Measurements from ENCODE around the gene RPL32.

Gene RPL32

GRCh38 chr3:12877040-12877439 lies 35.7 kb upstream of the RPL32 start:
- Mint-ChIP-seq H3K4me1 (ENCODE audit: low read depth) (peaks cover 4% of the 10 kb centered on the region), H3K27ac (no peak overlapping the region), H3K27me3 (peaks cover 27% of the 10 kb centered on the region), H3K4me3 (no peak overlapping the region), H3K36me3 (ENCODE audit: low read depth) (no peaks in the 10 kb centered on the region), H3K9me3 (no peaks in the 10 kb centered on the region)
- intact Hi-C loops (cut with micrococcal nuclease): no loop called here

- Mint-ChIP-seq H3K36me3 (ENCODE audit: low read depth) (no peaks in the 10 kb centered on the region), H3K4me3 (peak overlapping the region; percentile 64), H3K27me3 (peaks cover 30% of the 10 kb centered on the region), H3K9me3 (no peaks in the 10 kb centered on the region), H3K27ac (no peak overlapping the region), H3K4me1 (ENCODE audit: low read depth) (peaks cover 5% of the 10 kb centered on the region)
- intact Hi-C loops (cut with micrococcal nuclease): no loop called here
Measured at GRCh38 chr3:12875857-12876836, 34.8 kb upstream of the RPL32 start.

GRCh38 chr3:12871404-12871983 lies 30.1 kb upstream of the RPL32 start:
- H3K27me3 Mint-ChIP-seq: peaks cover 56% of the 10 kb centered on the region

GRCh38 chr3:12870942-12871341 lies 29.6 kb upstream of the RPL32 start:
- peaks cover 23% of the 10 kb centered on the region for H3K4me1 Mint-ChIP-seq (ENCODE audit: low read depth)
- H3K27me3 Mint-ChIP-seq: peaks cover 56% of the 10 kb centered on the region
- peaks cover 6% of the 10 kb centered on the region for H3K9me3 Mint-ChIP-seq
- no peaks in the 10 kb centered on the region for H3K36me3 Mint-ChIP-seq (ENCODE audit: low read depth)
- H3K4me3 Mint-ChIP-seq: peak overlapping the region; percentile 8
- intact Hi-C loops (cut with micrococcal nuclease): no loop called here
- peak overlapping the region; percentile 7 for H3K27ac Mint-ChIP-seq

More at GRCh38 chr3:12871404-12871983, 30.1 kb upstream of the RPL32 start:
- no peaks in the 10 kb centered on the region for H3K36me3 Mint-ChIP-seq (ENCODE audit: low read depth)
- H3K4me3 Mint-ChIP-seq: no peak overlapping the region
- H3K27ac Mint-ChIP-seq: peak overlapping the region; percentile 7
- peaks cover 23% of the 10 kb centered on the region for H3K4me1 Mint-ChIP-seq (ENCODE audit: low read depth)
- peaks cover under 1% of the 10 kb centered on the region for H3K9me3 Mint-ChIP-seq
- intact Hi-C loops (cut with micrococcal nuclease): no loop called here

- Mint-ChIP-seq H3K4me1 (ENCODE audit: low read depth) (peaks cover 19% of the 10 kb centered on the region), H3K9me3 (peaks cover 24% of the 10 kb centered on the region), H3K27me3 (peaks cover 49% of the 10 kb centered on the region), H3K4me3 (peak overlapping the region; percentile 57), H3K36me3 (ENCODE audit: low read depth) (no peaks in the 10 kb centered on the region), H3K27ac (peak overlapping the region; percentile 80)
- intact Hi-C loops (cut with micrococcal nuclease): loop anchor here (10.0 kb wide), 1 partner anchor 116 kb away; no protein-coding TSS in a partner anchor
Measured at GRCh38 chr3:12869035-12869621, 27.8 kb upstream of the RPL32 start.

GRCh38 chr3:12868039-12869034 lies 27.0 kb upstream of the RPL32 start:
- H3K4me1 Mint-ChIP-seq (ENCODE audit: low read depth): peaks cover 19% of the 10 kb centered on the region
- intact Hi-C loops (cut with micrococcal nuclease): loop anchor here (1.0 to 10.0 kb wide), 2 partner anchors 24 to 116 kb away; no protein-coding TSS in a partner anchor
- peak overlapping the region; percentile 57 for H3K4me3 Mint-ChIP-seq
- peaks cover 24% of the 10 kb centered on the region for H3K9me3 Mint-ChIP-seq
- H3K36me3 Mint-ChIP-seq (ENCODE audit: low read depth): no peaks in the 10 kb centered on the region
- H3K27me3 Mint-ChIP-seq: peaks cover 48% of the 10 kb centered on the region
- H3K27ac Mint-ChIP-seq: peak overlapping the region; percentile 80

GRCh38 chr3:12866836-12867235 lies 25.5 kb upstream of the RPL32 start:
- no peak overlapping the region for H3K27ac Mint-ChIP-seq
- no peak overlapping the region for H3K4me3 Mint-ChIP-seq
- peaks cover 45% of the 10 kb centered on the region for H3K27me3 Mint-ChIP-seq
- H3K4me1 Mint-ChIP-seq (ENCODE audit: low read depth): peaks cover 19% of the 10 kb centered on the region
- no peaks in the 10 kb centered on the region for H3K36me3 Mint-ChIP-seq (ENCODE audit: low read depth)
- peaks cover 24% of the 10 kb centered on the region for H3K9me3 Mint-ChIP-seq
- intact Hi-C loops (cut with micrococcal nuclease): loop anchor here (10.0 kb wide), 1 partner anchor 118 kb away; no protein-coding TSS in a partner anchor

- peaks cover 12% of the 10 kb centered on the region for H3K4me1 Mint-ChIP-seq (ENCODE audit: low read depth)
- no peaks in the 10 kb centered on the region for H3K36me3 Mint-ChIP-seq (ENCODE audit: low read depth)
- H3K9me3 Mint-ChIP-seq: peaks cover 24% of the 10 kb centered on the region
- H3K27me3 Mint-ChIP-seq: peaks cover 37% of the 10 kb centered on the region
- H3K4me3 Mint-ChIP-seq: no peak overlapping the region
- no peak overlapping the region for H3K27ac Mint-ChIP-seq
- intact Hi-C loops (cut with micrococcal nuclease): loop anchor here (10.0 kb wide), 1 partner anchor 120 kb away; no protein-coding TSS in a partner anchor
Measured at GRCh38 chr3:12865271-12865670, 23.9 kb upstream of the RPL32 start.

- Mint-ChIP-seq H3K27me3 (peaks cover 19% of the 10 kb centered on the region), H3K36me3 (ENCODE audit: low read depth) (no peaks in the 10 kb centered on the region), H3K27ac (no peak overlapping the region), H3K9me3 (peaks cover 24% of the 10 kb centered on the region), H3K4me3 (no peak overlapping the region), H3K4me1 (ENCODE audit: low read depth) (peaks cover 9% of the 10 kb centered on the region)
- intact Hi-C loops (cut with micrococcal nuclease): loop anchor here (10.0 kb wide), 1 partner anchor 122 kb away; no protein-coding TSS in a partner anchor
Measured at GRCh38 chr3:12862387-12862786, 21.0 kb upstream of the RPL32 start.

GRCh38 chr3:12861611-12862010 lies 20.2 kb upstream of the RPL32 start:
- Mint-ChIP-seq H3K9me3 (peaks cover 24% of the 10 kb centered on the region), H3K4me3 (no peak overlapping the region), H3K27me3 (peaks cover 19% of the 10 kb centered on the region), H3K27ac (no peak overlapping the region), H3K4me1 (ENCODE audit: low read depth) (peaks cover 9% of the 10 kb centered on the region), H3K36me3 (ENCODE audit: low read depth) (no peaks in the 10 kb centered on the region)
- intact Hi-C loops (cut with micrococcal nuclease): loop anchor here (10.0 kb wide), 1 partner anchor 123 kb away; no protein-coding TSS in a partner anchor

- Mint-ChIP-seq H3K4me1 (ENCODE audit: low read depth) (peaks cover 9% of the 10 kb centered on the region), H3K36me3 (ENCODE audit: low read depth) (no peaks in the 10 kb centered on the region), H3K27ac (peak overlapping the region; percentile 50), H3K27me3 (peaks cover 9% of the 10 kb centered on the region), H3K9me3 (peaks cover 8% of the 10 kb centered on the region), H3K4me3 (no peak overlapping the region)
- intact Hi-C loops (cut with micrococcal nuclease): loop anchor here (10.0 kb wide), 1 partner anchor 125 kb away; no protein-coding TSS in a partner anchor
Measured at GRCh38 chr3:12859840-12860239, 18.5 kb upstream of the RPL32 start.

GRCh38 chr3:12856626-12857025 lies 15.3 kb upstream of the RPL32 start:
- Mint-ChIP-seq H3K9me3 (no peaks in the 10 kb centered on the region), H3K4me3 (no peak overlapping the region), H3K36me3 (ENCODE audit: low read depth) (no peaks in the 10 kb centered on the region), H3K27ac (no peak overlapping the region), H3K4me1 (ENCODE audit: low read depth) (peaks cover 17% of the 10 kb centered on the region), H3K27me3 (peaks cover 29% of the 10 kb centered on the region)
- intact Hi-C loops (cut with micrococcal nuclease): no loop called here

GRCh38 chr3:12854565-12854964 lies 13.2 kb upstream of the RPL32 start:
- no peaks in the 10 kb centered on the region for H3K36me3 Mint-ChIP-seq (ENCODE audit: low read depth)
- peaks cover 8% of the 10 kb centered on the region for H3K4me1 Mint-ChIP-seq (ENCODE audit: low read depth)
- intact Hi-C loops (cut with micrococcal nuclease): no loop called here
- H3K9me3 Mint-ChIP-seq: no peaks in the 10 kb centered on the region
- peaks cover 32% of the 10 kb centered on the region for H3K27me3 Mint-ChIP-seq
- no peak overlapping the region for H3K27ac Mint-ChIP-seq
- no peak overlapping the region for H3K4me3 Mint-ChIP-seq

Data from dendritic cell treated with granulocyte-macrophage colony-stimulating factor and Interleukin-4, amounts not matched to agents 40 ng/mL and 50 ng/mL, for 4 days (primary cell).